ENCODE results near the gene PBX1. TPM values are rescaled to one million over a fixed set of nuclear protein-coding genes. Genes with fewer than 3 reads are reported as not detected.

The PBX1 gene
- total RNA-seq, 1 experiment from 2014 or later: 102 TPM

DNA sequence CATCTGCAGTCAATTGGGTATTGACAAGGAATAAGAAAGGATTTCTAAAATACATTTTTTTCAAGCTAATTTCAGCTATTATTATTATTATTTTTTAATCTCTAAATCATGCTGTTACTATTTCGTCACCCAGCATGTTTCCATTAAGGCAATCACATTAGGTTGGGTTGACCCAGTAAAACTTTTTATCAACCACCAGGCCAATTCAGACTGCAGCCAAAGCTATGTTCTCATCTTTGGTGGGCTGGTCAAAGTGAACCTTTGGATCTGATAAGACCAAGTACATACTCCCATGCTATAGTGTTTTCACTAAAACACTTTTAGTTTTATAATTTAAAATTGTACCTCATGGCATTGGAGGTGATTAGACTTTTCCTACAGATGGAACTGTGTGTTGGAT lies 198.6 kb downstream of the PBX1 start:
- no peaks in the 10 kb centered on the region for H3K36me3 Mint-ChIP-seq
- CTCF ChIA-PET: no interaction called here
- no peaks in the 10 kb centered on the region for H3K27me3 Mint-ChIP-seq (ENCODE audit: low read depth)
- H3K4me1 Mint-ChIP-seq: peaks cover 56% of the 10 kb centered on the region
- DNase-seq (ENCODE audit: low spot score): no peak
- H3K9me3 Mint-ChIP-seq: no peaks in the 10 kb centered on the region
- POLR2A ChIA-PET: no interaction called here
- TF ChIP-seq, protein P1, sequence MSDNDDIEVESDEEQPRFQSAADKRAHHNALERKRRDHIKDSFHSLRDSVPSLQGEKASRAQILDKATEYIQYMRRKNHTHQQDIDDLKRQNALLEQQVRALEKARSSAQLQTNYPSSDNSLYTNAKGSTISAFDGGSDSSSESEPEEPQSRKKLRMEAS (CRISPR knock-in tag; IDR thresholded peaks at IDR 0.05): no peak
- TF ChIP-seq ZNF317 (CRISPR knock-in tag; IDR thresholded peaks at IDR 0.05; ENCODE audit: borderline replicate concordance, low read depth) (no peak), GRHL2 (CRISPR knock-in tag; IDR thresholded peaks at IDR 0.05; ENCODE audit: insufficient replicate concordance, severe bottlenecking) (no peak), ZNF138 (CRISPR knock-in tag; conservative IDR thresholded peaks at IDR 0.05) (no peak), ESRRA (CRISPR knock-in tag; IDR thresholded peaks at IDR 0.05; ENCODE audit: borderline replicate concordance) (no peak), FOXP1 (CRISPR knock-in tag; IDR thresholded peaks at IDR 0.05; ENCODE audit: borderline replicate concordance) (no peak), SMAD3 (CRISPR knock-in tag; IDR thresholded peaks at IDR 0.05; ENCODE audit: borderline replicate concordance) (no peak), JAZF1 (CRISPR knock-in tag; IDR thresholded peaks at IDR 0.05) (no peak)
- TF ChIP-seq, protein P2, sequence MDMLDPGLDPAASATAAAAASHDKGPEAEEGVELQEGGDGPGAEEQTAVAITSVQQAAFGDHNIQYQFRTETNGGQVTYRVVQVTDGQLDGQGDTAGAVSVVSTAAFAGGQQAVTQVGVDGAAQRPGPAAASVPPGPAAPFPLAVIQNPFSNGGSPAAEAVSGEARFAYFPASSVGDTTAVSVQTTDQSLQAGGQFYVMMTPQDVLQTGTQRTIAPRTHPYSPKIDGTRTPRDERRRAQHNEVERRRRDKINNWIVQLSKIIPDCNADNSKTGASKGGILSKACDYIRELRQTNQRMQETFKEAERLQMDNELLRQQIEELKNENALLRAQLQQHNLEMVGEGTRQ (CRISPR knock-in tag; IDR thresholded peaks at IDR 0.05): no peak
- TF ChIP-seq, protein P3, sequence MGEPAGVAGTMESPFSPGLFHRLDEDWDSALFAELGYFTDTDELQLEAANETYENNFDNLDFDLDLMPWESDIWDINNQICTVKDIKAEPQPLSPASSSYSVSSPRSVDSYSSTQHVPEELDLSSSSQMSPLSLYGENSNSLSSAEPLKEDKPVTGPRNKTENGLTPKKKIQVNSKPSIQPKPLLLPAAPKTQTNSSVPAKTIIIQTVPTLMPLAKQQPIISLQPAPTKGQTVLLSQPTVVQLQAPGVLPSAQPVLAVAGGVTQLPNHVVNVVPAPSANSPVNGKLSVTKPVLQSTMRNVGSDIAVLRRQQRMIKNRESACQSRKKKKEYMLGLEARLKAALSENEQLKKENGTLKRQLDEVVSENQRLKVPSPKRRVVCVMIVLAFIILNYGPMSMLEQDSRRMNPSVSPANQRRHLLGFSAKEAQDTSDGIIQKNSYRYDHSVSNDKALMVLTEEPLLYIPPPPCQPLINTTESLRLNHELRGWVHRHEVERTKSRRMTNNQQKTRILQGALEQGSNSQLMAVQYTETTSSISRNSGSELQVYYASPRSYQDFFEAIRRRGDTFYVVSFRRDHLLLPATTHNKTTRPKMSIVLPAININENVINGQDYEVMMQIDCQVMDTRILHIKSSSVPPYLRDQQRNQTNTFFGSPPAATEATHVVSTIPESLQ (CRISPR knock-in tag; IDR thresholded peaks at IDR 0.05): no peak
- TF ChIP-seq, protein P4, sequence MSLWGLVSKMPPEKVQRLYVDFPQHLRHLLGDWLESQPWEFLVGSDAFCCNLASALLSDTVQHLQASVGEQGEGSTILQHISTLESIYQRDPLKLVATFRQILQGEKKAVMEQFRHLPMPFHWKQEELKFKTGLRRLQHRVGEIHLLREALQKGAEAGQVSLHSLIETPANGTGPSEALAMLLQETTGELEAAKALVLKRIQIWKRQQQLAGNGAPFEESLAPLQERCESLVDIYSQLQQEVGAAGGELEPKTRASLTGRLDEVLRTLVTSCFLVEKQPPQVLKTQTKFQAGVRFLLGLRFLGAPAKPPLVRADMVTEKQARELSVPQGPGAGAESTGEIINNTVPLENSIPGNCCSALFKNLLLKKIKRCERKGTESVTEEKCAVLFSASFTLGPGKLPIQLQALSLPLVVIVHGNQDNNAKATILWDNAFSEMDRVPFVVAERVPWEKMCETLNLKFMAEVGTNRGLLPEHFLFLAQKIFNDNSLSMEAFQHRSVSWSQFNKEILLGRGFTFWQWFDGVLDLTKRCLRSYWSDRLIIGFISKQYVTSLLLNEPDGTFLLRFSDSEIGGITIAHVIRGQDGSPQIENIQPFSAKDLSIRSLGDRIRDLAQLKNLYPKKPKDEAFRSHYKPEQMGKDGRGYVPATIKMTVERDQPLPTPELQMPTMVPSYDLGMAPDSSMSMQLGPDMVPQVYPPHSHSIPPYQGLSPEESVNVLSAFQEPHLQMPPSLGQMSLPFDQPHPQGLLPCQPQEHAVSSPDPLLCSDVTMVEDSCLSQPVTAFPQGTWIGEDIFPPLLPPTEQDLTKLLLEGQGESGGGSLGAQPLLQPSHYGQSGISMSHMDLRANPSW (CRISPR knock-in tag; conservative IDR thresholded peaks at IDR 0.05; ENCODE audit: low read depth): no peak
- TF ChIP-seq, protein P5, sequence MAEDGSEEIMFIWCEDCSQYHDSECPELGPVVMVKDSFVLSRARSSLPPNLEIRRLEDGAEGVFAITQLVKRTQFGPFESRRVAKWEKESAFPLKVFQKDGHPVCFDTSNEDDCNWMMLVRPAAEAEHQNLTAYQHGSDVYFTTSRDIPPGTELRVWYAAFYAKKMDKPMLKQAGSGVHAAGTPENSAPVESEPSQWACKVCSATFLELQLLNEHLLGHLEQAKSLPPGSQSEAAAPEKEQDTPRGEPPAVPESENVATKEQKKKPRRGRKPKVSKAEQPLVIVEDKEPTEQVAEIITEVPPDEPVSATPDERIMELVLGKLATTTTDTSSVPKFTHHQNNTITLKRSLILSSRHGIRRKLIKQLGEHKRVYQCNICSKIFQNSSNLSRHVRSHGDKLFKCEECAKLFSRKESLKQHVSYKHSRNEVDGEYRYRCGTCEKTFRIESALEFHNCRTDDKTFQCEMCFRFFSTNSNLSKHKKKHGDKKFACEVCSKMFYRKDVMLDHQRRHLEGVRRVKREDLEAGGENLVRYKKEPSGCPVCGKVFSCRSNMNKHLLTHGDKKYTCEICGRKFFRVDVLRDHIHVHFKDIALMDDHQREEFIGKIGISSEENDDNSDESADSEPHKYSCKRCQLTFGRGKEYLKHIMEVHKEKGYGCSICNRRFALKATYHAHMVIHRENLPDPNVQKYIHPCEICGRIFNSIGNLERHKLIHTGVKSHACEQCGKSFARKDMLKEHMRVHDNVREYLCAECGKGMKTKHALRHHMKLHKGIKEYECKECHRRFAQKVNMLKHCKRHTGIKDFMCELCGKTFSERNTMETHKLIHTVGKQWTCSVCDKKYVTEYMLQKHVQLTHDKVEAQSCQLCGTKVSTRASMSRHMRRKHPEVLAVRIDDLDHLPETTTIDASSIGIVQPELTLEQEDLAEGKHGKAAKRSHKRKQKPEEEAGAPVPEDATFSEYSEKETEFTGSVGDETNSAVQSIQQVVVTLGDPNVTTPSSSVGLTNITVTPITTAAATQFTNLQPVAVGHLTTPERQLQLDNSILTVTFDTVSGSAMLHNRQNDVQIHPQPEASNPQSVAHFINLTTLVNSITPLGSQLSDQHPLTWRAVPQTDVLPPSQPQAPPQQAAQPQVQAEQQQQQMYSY (CRISPR knock-in tag; IDR thresholded peaks at IDR 0.05): no peak
- TF ChIP-seq, protein P6, sequence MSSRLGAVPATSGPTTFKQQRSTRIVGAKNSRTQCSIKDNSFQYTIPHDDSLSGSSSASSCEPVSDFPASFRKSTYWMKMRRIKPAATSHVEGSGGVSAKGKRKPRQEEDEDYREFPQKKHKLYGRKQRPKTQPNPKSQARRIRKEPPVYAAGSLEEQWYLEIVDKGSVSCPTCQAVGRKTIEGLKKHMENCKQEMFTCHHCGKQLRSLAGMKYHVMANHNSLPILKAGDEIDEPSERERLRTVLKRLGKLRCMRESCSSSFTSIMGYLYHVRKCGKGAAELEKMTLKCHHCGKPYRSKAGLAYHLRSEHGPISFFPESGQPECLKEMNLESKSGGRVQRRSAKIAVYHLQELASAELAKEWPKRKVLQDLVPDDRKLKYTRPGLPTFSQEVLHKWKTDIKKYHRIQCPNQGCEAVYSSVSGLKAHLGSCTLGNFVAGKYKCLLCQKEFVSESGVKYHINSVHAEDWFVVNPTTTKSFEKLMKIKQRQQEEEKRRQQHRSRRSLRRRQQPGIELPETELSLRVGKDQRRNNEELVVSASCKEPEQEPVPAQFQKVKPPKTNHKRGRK (CRISPR knock-in tag; IDR thresholded peaks at IDR 0.05; ENCODE audit: borderline replicate concordance): no peak
- TF ChIP-seq, protein P7, sequence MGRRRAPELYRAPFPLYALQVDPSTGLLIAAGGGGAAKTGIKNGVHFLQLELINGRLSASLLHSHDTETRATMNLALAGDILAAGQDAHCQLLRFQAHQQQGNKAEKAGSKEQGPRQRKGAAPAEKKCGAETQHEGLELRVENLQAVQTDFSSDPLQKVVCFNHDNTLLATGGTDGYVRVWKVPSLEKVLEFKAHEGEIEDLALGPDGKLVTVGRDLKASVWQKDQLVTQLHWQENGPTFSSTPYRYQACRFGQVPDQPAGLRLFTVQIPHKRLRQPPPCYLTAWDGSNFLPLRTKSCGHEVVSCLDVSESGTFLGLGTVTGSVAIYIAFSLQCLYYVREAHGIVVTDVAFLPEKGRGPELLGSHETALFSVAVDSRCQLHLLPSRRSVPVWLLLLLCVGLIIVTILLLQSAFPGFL (CRISPR knock-in tag; IDR thresholded peaks at IDR 0.05; ENCODE audit: borderline replicate concordance): no peak
- no peak for ATAC-seq
- no peak overlapping the region for H3K4me3 Mint-ChIP-seq
- H3K27ac Mint-ChIP-seq: no peak overlapping the region
